Measurements from ENCODE around the gene ZNF343. TPM values are rescaled to one million over a fixed set of nuclear protein-coding genes. Genes with fewer than 3 reads are reported as not detected.

ZNF343 gene
- total RNA-seq, 1 donor from 2014 or later, result 14.9 TPM

DNA sequence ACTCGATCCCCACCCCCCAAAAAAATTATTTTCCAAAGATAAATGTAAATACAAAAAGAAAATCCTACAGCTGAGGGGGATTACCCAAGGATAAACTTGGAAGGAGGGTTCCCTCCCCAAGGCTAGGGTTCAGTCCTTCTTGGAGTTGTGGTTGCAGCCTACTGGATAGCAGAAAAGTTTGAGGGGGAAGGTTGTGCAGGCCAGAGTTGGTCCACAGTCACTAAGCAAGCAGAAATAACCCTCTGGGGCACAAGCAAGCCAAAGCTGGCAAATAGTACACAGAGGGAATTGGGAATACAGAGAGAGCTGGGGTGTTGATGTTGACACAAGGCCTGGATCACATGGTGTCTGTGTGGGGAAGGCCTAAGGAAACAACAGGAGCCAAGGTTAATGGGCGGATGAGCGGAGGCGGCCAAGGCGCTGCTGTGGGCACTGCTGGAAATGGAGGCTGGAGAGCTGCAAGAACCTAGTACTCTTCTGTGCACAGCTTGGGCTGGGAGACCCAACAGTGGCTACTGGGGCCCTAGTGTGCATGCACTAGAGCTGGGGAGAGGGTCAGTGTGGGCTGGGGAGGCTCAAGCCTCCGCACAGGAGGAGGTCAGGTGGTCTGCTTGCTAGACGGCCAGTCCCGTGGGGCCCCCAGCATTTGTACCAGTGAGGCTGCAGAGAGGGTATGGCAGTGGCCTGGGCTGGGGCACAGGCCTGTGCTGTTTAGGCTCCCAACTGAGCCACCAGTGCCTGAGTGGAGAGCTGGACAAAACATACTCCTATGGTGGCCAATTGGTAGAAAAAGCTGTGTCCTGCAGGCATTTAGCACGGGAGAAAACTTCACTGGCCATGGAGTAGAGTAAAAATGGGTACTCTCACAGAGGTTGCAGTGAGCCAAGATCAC is 32.6 kb downstream of the ZNF343 start:
- intact Hi-C loops (cut with micrococcal nuclease), result no loop called here

DNA sequence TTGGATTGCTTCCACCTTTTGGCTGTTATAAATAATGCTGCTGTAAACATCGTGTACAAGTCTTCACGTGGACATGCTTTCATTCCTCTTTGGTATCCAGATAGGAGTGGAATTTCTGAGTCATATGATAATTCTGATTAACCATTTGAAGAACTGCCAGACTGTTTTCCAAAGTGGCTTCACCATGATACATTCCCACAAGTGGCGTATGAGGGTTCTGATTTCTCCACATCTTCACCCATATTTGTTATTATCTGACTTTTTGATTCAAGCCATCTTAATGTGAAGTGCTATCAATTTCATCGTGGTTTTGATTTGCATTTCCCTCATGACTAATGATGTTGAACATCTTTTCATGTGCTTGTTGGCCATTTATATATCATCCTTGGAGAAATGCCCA is 35.2 kb downstream of the ZNF343 start:
- intact Hi-C loops (cut with micrococcal nuclease), result loop anchor here (5.0 kb wide), 3 partner anchors 179 to 1006 kb away; partner anchors contain the start of genes ATRN, NOP56 and NSFL1C

DNA sequence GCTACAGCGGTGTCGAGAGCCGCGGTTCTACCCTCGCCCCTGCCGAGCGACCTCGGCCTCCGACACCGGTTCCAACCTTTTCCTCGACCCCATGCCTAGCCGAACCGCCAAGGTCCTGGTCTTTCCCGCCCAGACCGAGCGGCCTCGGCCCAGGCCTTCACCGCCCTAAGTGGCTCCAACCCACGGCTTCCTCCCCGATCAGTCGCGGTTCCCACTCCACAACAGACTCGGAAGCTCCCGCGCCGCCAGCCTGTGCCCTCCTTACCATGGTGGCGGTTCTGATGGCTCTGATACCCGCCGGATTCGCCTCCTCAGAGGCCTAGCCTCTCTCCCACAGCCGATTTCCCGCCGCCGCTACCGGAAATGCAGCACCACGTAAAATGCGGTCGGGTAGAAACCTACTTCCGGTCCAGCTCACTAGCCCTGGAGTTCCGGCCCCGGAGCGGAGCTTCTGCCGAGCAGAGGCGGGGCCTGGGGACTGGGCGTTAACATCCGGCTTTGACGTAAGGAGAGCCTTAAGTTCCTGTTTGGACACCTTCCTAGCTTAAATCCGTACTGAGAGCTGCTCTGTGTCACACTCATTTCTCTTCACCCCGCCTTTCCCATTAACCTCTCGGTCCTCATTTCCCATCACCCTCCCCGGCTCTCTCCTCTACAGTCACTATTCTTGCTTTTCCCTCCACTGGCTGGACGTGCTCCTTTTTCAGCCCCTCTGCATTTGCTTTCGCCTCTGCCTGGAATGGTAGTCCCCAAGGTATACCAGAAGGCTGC is 38.1 kb downstream of the ZNF343 start, which contains the start of gene SNRPB:
TSS of gene SNRPB (minus strand) at position 367 of the 771 bp plus-strand sequence. CDS start at position 268, 99 bp downstream.
- intact Hi-C loops (cut with micrococcal nuclease), result loop anchor here (1.0 to 5.0 kb wide), 7 partner anchors 38 to 1003 kb away; partner anchors contain the start of genes ATRN, IDH3B, NOP56 and NSFL1C

DNA sequence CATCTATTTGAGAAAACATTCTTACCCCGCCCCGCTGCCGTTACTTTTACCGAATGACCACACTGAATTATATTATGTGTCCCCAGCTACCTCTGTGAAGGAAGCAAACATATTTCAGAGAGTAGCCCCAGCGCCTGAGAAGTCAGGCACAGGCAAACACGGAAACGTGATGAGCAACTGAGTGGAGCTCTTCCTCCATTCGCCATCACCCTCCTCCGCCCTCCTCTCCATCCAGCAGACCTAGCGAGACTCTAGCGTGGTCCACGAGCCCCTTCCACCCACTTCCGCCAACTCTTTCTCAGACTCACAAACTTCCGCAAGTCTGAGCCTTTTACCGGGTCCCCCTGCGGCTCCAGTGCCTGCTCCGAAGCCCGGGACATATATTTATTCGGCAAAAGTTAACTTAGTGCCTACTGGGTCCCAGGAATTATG is 38.7 kb downstream of the ZNF343 start:
- intact Hi-C loops (cut with micrococcal nuclease), result loop anchor here (1.0 to 5.0 kb wide), 7 partner anchors 38 to 1003 kb away; partner anchors contain the start of genes ATRN, IDH3B, NOP56 and NSFL1C

DNA sequence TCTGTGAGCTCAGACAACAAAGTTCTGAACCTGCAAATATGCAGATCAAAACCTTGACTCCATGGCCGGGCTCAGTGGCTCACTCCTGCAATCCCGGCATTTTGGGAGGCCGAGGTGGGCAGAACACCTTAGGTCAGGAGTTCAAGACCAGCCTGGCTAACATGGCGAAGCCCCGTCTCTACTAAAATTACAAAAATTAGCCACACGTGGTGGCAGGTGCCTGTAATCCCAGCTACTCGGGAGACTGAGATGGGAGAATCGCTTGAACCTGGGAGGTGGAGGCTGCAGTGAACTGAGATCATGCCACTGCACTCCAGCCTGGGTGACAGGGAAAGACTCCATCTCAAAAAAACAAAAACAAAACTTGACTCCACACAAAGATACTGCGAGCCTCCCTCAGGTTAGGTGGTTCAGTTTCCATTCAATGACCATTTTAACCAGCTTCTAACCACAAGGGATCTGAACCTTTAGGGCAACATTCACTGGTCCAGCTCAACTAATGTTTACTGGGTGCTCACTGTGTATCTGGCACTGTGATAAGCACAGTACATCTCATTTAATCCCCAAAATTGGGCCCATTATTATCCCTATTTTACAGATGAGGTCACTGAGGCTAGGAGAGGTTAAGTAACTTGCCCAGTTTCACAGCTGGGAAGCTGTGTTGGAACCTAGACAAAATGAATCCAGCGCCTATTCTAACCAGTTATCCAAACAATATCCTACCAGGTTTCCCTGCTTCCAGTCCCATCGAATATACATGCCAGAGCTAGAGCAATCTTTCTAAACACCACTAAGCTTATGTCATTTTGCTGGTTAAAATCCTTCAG is 39.9 kb downstream of the ZNF343 start:
- intact Hi-C loops (cut with micrococcal nuclease), result no loop called here

DNA sequence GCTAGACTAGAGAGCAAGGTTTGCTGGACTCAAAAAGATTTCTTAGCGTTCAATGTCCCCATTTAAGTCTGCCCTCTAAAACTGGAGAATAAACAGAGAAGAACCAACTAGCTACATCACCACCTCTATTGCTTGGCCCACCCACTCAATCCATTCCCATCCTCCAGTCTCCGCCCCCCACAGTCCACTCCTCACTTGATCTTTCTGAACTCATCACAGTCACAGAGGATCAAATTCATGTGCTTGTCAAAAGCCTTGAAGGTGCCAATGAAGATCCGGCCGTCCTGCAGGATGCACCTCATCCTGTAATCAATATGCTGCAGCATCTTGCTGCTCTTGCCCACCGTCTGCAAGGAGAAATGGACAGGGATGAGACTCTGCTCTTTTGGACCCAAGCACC is 41.3 kb downstream of the ZNF343 start:
- intact Hi-C loops (cut with micrococcal nuclease), result no loop called here

DNA sequence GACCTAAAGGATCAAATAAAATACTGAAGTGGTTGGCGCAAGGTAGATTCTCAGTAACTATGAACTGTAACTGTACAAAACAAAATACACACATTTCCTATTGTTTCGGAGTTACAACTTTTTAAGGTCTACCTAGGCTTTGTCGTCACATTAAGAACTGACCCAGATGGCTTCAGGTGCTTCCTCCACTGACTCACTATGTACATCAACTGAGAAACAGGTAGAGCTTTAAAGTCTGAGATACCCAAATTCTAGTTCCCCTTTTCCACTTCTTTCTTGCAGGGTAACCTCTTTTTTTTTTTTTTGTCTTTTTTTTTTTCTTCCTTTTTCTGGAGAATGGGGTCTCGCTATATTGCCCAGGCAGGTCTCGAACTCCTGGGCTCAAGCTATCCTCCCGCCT is 43.6 kb downstream of the ZNF343 start:
- intact Hi-C loops (cut with micrococcal nuclease), result no loop called here

DNA sequence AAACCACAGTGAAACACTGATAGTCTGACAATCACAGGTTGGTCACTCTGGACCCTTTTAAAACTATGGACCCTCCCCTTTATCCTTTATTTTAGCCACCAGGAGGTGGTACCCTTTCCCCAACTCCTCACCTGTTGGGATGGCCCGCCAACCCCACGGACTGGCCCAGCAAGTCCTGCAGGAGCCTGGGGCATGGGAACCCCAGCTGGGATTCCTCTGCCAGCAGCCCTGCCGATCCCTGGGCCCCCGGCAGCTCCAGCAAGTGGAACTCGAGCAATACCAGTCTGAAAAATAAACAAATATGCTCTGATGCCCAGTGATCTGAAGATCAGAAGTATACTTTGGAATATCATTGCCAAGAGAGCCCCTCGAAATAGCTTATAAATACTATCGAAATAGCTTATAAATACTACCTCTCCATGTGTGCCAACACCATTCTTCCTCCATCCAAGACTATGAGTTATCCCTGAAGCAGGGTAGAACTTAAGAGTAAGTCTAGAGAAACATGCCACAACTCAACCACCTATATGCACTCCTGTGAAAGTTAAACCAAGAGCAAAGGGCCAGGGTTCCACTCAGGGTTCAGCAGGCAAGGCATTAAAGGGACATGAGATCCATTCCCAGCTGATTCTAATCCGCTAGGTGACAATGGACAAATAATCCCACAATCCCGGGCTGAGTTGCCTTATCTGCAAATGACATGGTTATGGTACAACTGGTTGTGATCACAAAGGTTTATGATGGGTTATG is 44.9 kb downstream of the ZNF343 start:
- intact Hi-C loops (cut with micrococcal nuclease), result no loop called here

DNA sequence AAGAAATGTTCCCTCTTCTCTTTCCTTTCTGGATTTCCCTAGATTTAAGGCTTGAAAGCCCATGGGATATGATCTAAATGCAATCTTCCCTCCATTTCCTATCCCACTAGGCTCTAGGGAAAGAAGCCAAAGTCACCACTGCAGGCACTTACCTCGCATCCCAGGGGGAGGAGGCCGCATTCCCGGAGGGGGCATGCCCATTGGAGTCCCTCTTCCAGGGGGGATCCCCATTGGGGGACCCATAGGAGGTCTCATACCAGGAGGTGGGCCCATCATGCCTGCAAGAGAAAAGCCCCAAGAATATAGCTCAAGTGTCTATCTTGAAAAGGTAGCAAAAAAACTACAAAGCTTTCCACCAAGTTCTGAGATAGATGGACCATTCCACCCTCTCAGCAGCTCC is 46.2 kb downstream of the ZNF343 start:
- intact Hi-C loops (cut with micrococcal nuclease), result no loop called here

DNA sequence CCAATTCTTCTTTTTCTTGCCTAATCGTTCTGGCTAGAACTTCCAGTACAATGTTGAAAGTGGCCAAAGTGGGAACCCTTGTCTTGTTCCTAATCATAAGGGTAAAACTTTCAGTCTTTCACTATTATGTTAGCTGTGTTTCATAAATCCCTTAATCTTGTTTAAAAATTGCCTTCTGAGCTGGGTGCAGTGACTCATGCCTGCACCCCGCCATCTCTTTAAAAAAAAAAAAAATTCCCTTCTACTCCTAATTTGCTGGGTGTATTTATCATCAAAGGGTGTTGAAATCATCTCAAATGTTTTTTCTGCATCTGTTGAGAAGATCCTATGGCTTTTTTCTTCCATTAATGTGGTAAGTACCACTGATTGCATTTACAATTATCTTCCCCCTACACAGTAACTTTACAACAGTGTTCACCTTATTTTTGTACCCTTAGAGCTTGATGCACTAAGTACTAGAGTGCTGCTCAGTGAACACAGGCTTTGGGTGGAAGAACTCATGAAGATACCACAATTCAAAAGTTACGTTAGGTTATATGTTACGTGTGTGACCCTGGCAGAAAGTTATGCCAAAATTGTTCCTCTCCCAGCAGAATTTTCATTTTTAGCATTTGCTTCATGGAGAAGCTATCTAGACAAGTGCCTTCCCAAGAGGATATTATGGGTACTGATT is 47.8 kb downstream of the ZNF343 start:
- intact Hi-C loops (cut with micrococcal nuclease), result no loop called here

DNA sequence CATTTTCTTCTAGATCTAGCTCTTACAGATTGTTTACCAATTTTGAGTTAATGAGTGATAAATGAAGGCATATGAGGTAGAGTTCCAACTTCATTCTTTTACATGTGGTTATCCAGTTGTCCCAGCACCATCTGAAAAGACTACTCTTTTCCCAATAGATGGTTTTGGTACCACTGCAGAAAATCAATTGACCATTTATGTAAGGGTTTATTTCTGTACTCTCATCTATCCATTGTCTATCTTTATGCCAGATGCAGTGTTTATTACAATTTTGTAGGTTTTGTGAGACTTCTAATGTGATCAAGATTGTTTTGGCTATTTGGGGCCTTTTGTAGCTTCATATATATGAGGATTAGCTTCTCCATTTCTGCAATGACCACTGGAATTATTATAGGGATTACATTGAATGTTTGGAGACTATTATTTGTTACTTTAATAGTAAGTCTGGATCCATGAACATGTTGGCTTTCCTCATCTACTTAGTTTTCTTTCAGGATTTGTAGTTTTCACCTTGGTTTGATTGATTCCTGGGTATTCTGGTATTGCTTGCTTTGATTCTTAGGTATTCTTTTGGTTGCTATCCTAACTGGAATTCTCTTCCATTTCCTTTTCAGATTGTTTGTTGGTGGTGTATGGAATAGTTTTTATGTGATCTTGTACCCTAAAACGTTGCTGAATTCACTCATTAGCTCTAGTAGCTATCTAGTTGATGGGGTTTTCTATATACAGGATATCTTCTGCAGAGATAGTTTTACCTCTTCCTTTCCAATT is 48.5 kb downstream of the ZNF343 start:
- intact Hi-C loops (cut with micrococcal nuclease), result no loop called here

DNA sequence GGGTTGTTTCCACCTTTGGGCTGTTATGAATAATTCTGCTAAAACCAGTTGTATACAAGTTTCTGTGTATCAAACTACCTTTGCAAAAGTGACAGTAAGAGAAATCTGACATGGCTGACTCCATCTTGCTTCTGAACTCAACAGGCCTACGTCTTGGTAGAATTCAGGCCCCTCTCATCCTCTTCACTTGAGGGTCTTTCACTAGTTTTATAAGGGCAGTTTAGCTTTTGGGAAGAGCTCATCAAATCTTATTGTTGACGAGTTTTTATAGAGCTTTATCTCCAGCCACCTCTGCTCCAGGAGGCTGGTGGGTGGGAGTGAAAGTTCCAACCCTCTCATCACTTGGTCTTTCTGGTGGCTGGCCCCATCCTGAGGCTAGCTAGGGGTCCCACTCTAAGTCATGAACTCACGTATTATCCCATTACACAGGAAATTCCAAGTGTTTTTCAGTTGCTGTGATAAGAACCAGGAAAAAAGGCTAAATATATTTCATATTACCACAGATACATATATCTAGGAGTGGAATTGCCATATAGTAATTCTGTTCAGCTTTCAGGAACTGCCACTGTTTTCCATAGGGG is 49.7 kb downstream of the ZNF343 start:
- intact Hi-C loops (cut with micrococcal nuclease), result no loop called here

DNA sequence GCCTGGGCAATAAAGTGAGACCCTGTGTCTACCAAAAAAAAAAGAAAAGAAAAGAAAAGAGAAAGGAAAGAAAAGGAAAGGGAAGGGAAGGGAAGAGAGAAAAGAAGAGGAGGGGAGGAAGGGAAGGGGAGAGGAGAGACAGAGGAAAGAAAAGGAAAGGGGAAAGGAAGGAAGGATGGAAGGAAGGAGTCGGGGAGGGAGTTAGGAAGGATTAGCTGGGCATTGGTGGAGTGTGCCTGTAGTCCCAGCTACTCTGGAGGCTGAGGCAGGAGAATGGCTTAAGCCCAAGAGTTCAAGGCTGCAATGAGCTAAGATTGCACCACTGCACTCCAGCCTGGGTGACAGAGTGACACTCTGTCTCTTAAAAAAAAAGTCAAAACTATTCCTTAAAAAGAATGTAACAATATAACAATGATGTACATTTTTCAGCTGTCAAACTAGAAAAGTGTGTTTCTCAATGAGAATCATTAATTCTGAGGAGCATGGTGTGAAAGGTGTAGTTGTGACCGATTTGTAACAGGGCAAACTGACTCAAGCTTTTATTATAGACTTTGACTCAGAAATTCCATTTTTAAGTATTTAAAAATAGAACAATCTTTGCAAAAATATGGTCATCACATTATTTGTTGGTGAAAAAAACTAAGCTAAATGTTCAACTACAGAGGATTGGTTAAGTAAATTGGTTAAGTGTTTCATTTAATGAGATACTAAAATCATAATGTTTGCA is 52.8 kb downstream of the ZNF343 start:
- intact Hi-C loops (cut with micrococcal nuclease), result no loop called here

DNA sequence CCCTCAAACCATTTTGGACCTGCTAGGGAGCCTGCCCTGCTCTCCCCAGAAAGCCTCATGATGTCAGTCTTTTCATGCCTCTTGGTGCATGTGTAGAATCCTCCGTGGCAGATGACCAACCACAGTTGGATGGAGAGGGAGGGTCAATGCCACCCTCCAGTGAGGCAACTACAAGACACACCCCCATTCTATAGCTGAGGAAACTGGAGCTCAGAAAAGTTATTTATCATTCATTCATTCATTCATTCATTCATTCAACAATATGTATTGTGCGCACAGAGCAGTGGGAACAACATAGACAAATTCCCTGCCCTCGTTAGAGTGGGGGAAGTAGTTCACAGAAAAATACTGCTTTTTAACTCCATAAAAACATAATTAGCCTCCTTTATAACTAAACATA is 54.9 kb downstream of the ZNF343 start:
- intact Hi-C loops (cut with micrococcal nuclease), result loop anchor here (1.0 to 5.0 kb wide), 2 partner anchors 66 to 246 kb away; no protein-coding TSS in a partner anchor

DNA sequence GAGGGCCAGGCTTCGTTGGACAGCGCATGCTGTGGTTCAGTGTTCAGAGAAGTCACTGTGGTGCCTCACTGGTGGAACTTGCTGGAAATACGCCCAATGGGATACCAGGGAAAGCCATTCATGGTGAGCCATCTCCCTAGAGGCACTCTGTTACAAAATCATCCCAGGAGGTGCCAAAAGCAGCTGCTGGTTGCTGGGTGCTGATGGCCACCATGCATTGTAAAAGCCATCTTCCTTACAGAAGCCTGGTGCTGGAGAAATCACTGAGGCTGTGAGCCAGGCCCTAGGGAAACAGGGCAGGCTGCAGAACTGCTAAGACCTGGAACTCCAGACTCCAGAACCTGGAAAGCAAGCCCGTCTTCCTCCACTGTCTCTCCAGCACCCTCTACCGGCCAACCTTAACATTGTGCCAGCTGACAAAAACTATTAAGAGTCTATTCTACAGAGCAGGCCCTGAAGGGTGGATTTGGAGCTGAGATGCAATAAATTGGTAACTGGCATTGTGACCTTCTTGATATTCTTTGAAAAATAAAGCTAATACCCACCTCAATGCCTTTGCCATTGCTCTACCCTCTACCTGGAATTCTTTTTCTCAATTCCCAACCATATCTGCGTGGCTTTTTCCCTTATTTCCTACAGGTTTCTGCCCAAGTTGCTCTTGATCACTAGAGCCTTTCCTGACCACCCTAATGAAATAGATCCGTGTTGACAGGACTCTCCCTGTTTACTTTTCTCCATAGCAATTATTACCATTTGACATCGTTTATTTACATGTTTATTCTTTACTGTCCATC is 56.6 kb downstream of the ZNF343 start:
- intact Hi-C loops (cut with micrococcal nuclease), result loop anchor here (5.0 kb wide), 1 partner anchor 245 kb away; no protein-coding TSS in a partner anchor

DNA sequence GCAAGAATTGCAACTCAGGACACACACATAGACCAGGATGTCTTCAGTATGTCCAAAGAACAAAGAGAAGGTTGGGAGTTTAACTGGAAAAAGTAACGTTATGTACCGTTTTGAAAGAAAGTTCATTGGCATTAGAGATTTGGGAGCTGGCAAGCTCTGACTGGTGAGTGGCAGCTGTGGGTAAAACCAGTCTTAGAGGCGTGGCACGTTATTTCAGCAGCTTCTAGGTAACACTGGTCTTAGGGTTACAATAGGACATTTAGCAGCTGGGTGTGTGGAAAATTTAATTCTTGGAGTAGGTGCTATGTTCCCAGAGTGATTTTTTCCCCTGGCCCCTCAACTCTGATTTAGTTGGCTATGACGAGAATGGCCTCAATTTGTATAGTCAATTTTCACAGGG is 57.3 kb downstream of the ZNF343 start:
- intact Hi-C loops (cut with micrococcal nuclease), result loop anchor here (5.0 kb wide), 1 partner anchor 244 kb away; no protein-coding TSS in a partner anchor

DNA sequence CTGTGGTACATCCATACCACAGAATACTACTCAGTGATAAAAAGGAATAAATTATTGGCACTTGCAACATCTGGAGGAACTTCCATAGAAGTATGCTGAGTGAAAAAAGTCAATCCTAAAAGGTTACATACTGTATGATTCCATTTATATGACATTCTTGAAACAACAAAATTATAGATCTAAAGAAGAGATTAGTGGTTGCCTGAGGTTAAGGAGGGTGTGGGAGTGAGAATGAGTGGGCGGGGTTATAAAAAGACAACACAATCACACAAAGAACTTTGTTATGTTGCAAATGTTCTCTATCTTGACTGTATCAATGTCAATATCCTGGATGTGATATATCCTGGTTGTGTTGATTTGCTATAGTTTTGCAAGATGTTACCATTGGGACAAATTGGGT is 59.3 kb downstream of the ZNF343 start:
- intact Hi-C loops (cut with micrococcal nuclease), result no loop called here

Measured in T-helper 2 cell treated with Interferon-gamma antibody and Interleukin-4, amounts not matched to agents 100 ng/mL and 5 ng/mL, for 36 hours (primary cell).